GM23248 (cell line): ENCODE measurements around the gene SPG21. TPM values are rescaled to one million over a fixed set of nuclear protein-coding genes. Genes with fewer than 3 reads are reported as not detected.

Experiments used
- DNase-seq: peaks from one replicate; pipeline ENCODE4 v3.0.0-alpha.2; 2015
- H2AFZ ChIP-seq: fragments of 200-600 bp; sonication (generic); 2 replicates; pipeline ENCODE4 v1.6.1; 2016; ENCODE audit warnings: antibody characterized with exemption
- H3F3A ChIP-seq: fragments of 200-600 bp; sonication (generic); 2 replicates; pipeline ENCODE4 v1.6.1; 2016; ENCODE audit warnings: mild to moderate bottlenecking, antibody characterized with exemption, mixed run types; ENCODE audit not compliant: insufficient read depth
- H3K27ac ChIP-seq: fragments of 200-600 bp; sonication (generic); 2 replicates; pipeline ENCODE4 v1.5.1; 2016; ENCODE audit warnings: mild to moderate bottlenecking
- H3K27me3 ChIP-seq: fragments of 200-600 bp; sonication (generic); replicated peaks from 2 replicates; pipeline ENCODE4 v1.6.1; 2016; ENCODE audit warnings: mild to moderate bottlenecking; ENCODE audit not compliant: insufficient read depth
- H3K36me3 ChIP-seq: fragments of 200-600 bp; sonication (generic); 2 replicates; pipeline ENCODE4 v1.6.1; 2016; ENCODE audit warnings: low read depth, mild to moderate bottlenecking
- H3K4me1 ChIP-seq: fragments of 200-600 bp; sonication (generic); 2 replicates; pipeline ENCODE4 v1.6.1; 2016; ENCODE audit warnings: mild to moderate bottlenecking; ENCODE audit not compliant: insufficient read depth
- H3K4me2 ChIP-seq: fragments of 200-600 bp; sonication (generic); one replicate; pipeline ENCODE4 v1.6.1; 2016; ENCODE audit warnings: mild to moderate bottlenecking; ENCODE audit not compliant: unreplicated experiment
- H3K4me3 ChIP-seq: fragments of 200-600 bp; sonication (generic); 2 replicates; pipeline ENCODE4 v1.5.1; 2016; ENCODE audit warnings: mild to moderate bottlenecking
- H3K79me2 ChIP-seq: fragments of 200-600 bp; sonication (generic); 2 replicates; pipeline ENCODE4 v1.6.1; 2016; ENCODE audit warnings: mild to moderate bottlenecking; ENCODE audit not compliant: insufficient read depth
- H3K9ac ChIP-seq: fragments of 200-600 bp; sonication (generic); 2 replicates; pipeline ENCODE4 v1.6.1; 2016; ENCODE audit warnings: mild to moderate bottlenecking
- H3K9me2 ChIP-seq: fragments of 200-600 bp; sonication (generic); 2 replicates; pipeline ENCODE4 v1.6.1; 2016; ENCODE audit warnings: mixed run types, mild to moderate bottlenecking, moderate library complexity; ENCODE audit not compliant: insufficient read depth
- H3K9me3 ChIP-seq: fragments of 200-600 bp; sonication (generic); one replicate; pipeline ENCODE4 v1.6.1; 2017; ENCODE audit warnings: low read depth
- H4K20me1 ChIP-seq: fragments of 200-600 bp; sonication (generic); 2 replicates; pipeline ENCODE4 v1.6.0; 2016; ENCODE audit not compliant: insufficient read depth
- EZH2 ChIP-seq: fragments of 200-600 bp; sonication (generic); IDR thresholded peaks from 2 replicates; pipeline ENCODE4 v1.6.1; 2018; ENCODE audit warnings: antibody characterized with exemption, mild to moderate bottlenecking; ENCODE audit not compliant: insufficient read depth, poor library complexity, severe bottlenecking
- EZH2phosphoT487 ChIP-seq: fragments of 200-600 bp; sonication (generic); IDR thresholded peaks from 2 replicates; pipeline ENCODE4 v1.6.1; 2018; ENCODE audit warnings: antibody characterized with exemption, moderate library complexity, mild to moderate bottlenecking, low read depth; ENCODE audit not compliant: insufficient read depth
- WGBS, 2 experiments: methylation state at CpG; one replicate each; pipeline ENCODE4 v1.1.6; 2015 to 2017; ENCODE audit warnings: low lambda C conversion rate in 2 of 2, low coverage in 1 of 2; ENCODE audit errors: missing lambda C conversion rate in 2 of 2; 5-methylcytosine and 5-hydroxymethylcytosine counted together
- in situ Hi-C: fragments of 300-500 bp; cut with MboI; formaldehyde crosslinking; loops from 2 replicates; pipeline ENCODE4 v1.15.0; 2020
- polyA plus RNA-seq: library from polyadenylated mRNA; unstranded; fragments of >200 nt; fragmentation: Nextera tagmentation; extraction: Ambion mirVana; gene quantifications from 2 replicates; pipeline ENCODE4 v1.2.1, GENCODE V29; 2016
- total RNA-seq: library from RNA; depleted of rRNA; stranded (reverse); fragments of >200 nt; shearing (Covaris generic); gene quantifications from 2 replicates; pipeline ENCODE4 v1.2.3, GENCODE V29; 2014

Gene SPG21
- total and polyA plus RNA-seq, 2 experiments from 2014 or later = 78.4 to 106 TPM

- H3K36me3 ChIP-seq = peaks cover 14% of the 10 kb centered on the region; the same call in 1 of the 2 replicates
- H2AFZ ChIP-seq = no peak overlapping the region
- no peak overlapping the region for H3K4me3 ChIP-seq
- H3K27ac ChIP-seq = no peak overlapping the region
- no peak overlapping the region for H3K4me2 ChIP-seq
- TF ChIP-seq EZH2 (no peak), EZH2phosphoT487 (no peak)
- no peaks in the 10 kb centered on the region for H3K4me1 ChIP-seq
- no peak for DNase-seq
- H3K9me2 ChIP-seq = no peaks in the 10 kb centered on the region
- no peak overlapping the region for H3K9ac ChIP-seq
- no peaks in the 10 kb centered on the region for H3K79me2 ChIP-seq
- in situ Hi-C loops = no loop called here
- no peaks in the 10 kb centered on the region for H4K20me1 ChIP-seq
- no peaks in the 10 kb centered on the region for H3K9me3 ChIP-seq
- 85 to 93% methylated on average over 2 of the region's 2 CpGs for WGBS, 2 experiments
- H3K27me3 ChIP-seq = no peaks in the 10 kb centered on the region
- 0 out of 2 replicates have a peak, but pooled peaks cover 6% of the 10 kb centered on the region for H3F3A ChIP-seq
Observed at GRCh38 chr15:64951777-64952418, 37.8 kb downstream of the SPG21 start.

GRCh38 chr15:64950888-64951287, 38.8 kb downstream of the SPG21 start:
- H3K9ac ChIP-seq = no peak overlapping the region
- H3K9me3 ChIP-seq = no peaks in the 10 kb centered on the region
- TF ChIP-seq EZH2 (no peak), EZH2phosphoT487 (no peak)
- no peak overlapping the region for H3K4me2 ChIP-seq
- DNase-seq = no peak
- H3F3A ChIP-seq = 0 out of 2 replicates have a peak, but pooled peaks cover 6% of the 10 kb centered on the region
- H3K36me3 ChIP-seq = peaks cover 7% of the 10 kb centered on the region; the same call in 1 of the 2 replicates
- H2AFZ ChIP-seq = no peak overlapping the region
- WGBS, 2 experiments = 83 to 84% methylated on average over 6 of the region's 6 CpGs
- no peaks in the 10 kb centered on the region for H3K27me3 ChIP-seq
- no peak overlapping the region for H3K27ac ChIP-seq
- H3K4me3 ChIP-seq = no peak overlapping the region
- in situ Hi-C loops = no loop called here
- no peaks in the 10 kb centered on the region for H3K4me1 ChIP-seq
- H4K20me1 ChIP-seq = no peaks in the 10 kb centered on the region
- no peaks in the 10 kb centered on the region for H3K79me2 ChIP-seq
- H3K9me2 ChIP-seq = no peaks in the 10 kb centered on the region

- Histone ChIP-seq H3K79me2 (no peaks in the 10 kb centered on the region), H3K36me3 (no peaks in the 10 kb centered on the region), H3K27ac (no peak overlapping the region), H3K9me2 (no peaks in the 10 kb centered on the region), H3K4me2 (no peak overlapping the region), H3K9ac (no peak overlapping the region), H3K27me3 (no peaks in the 10 kb centered on the region), H3K4me1 (no peaks in the 10 kb centered on the region), H4K20me1 (no peaks in the 10 kb centered on the region), H3K4me3 (no peak overlapping the region), H3F3A (0 out of 2 replicates have a peak, but pooled peaks cover 6% of the 10 kb centered on the region), H3K9me3 (no peaks in the 10 kb centered on the region), H2AFZ (no peak overlapping the region)
- WGBS, 2 experiments = 91 to 94% methylated on average over 11 of the region's 11 CpGs
- DNase-seq = no peak
- in situ Hi-C loops = no loop called here
- no peak for TF ChIP-seq EZH2phosphoT487
Observed at GRCh38 chr15:64949383-64950186, 40.1 kb downstream of the SPG21 start.

GRCh38 chr15:64948916-64949315, 40.8 kb downstream of the SPG21 start:
- no peak for TF ChIP-seq EZH2phosphoT487
- Histone ChIP-seq H3K4me2 (no peak overlapping the region), H3K36me3 (no peaks in the 10 kb centered on the region), H3K9me2 (no peaks in the 10 kb centered on the region), H3K79me2 (no peaks in the 10 kb centered on the region), H3K9me3 (no peaks in the 10 kb centered on the region), H3K27me3 (no peaks in the 10 kb centered on the region), H4K20me1 (no peaks in the 10 kb centered on the region), H3F3A (0 out of 2 replicates have a peak, but pooled peaks cover 6% of the 10 kb centered on the region), H3K27ac (no peak overlapping the region), H2AFZ (no peak overlapping the region), H3K9ac (no peak overlapping the region), H3K4me1 (no peaks in the 10 kb centered on the region), H3K4me3 (no peak overlapping the region)
- in situ Hi-C loops = no loop called here
- DNase-seq = no peak
- 62 to 65% methylated on average over 9 of the region's 9 CpGs for WGBS, 2 experiments
